Measurements from ENCODE around the gene ENAH. TPM values are rescaled to one million over a fixed set of nuclear protein-coding genes. Genes with fewer than 3 reads are reported as not detected.

The ENAH gene
- polyA plus RNA-seq, 1 of the 3 experiments (the other 2 are of a cell fraction): 48.9 TPM

GRCh38 chr1:225658041-225658440, 5.1 kb upstream of the ENAH start:
- DNase-seq: no peak
- WGBS (ENCODE audit: low lambda C conversion rate): 11% methylated on average over 2 of the region's 2 CpGs

GRCh38 chr1:225657462-225657989, 4.6 kb upstream of the ENAH start:
- peak overlapping the region; percentile 69 for H3K9ac ChIP-seq
- no peaks in the 10 kb centered on the region for H3K9me3 ChIP-seq
- ChIA-PET POLR2A (no interaction called here), CTCF (interaction anchor here (0.9 to 2.5 kb wide), 5 partner anchors 10 to 183 kb away, joined by 3 to 11 read pairs (median 4); partner anchors contain the start of gene SRP9)
- 48% methylated on average over 7 of the region's 7 CpGs for WGBS (ENCODE audit: low lambda C conversion rate)
- H3K27me3 ChIP-seq (ENCODE audit: insufficient read depth): no peaks in the 10 kb centered on the region
- H4K20me1 ChIP-seq (ENCODE audit: insufficient read depth): no peaks in the 10 kb centered on the region
- H2AFZ ChIP-seq (ENCODE audit: low read depth): peak overlapping the region; percentile 6; the same call in 1 of the 2 replicates
- H3F3A ChIP-seq (replicated peaks; ENCODE audit: insufficient read depth): peaks cover 50% of the 10 kb centered on the region
- H3K79me2 ChIP-seq (ENCODE audit: insufficient read depth): peaks cover 11% of the 10 kb centered on the region
- H3K4me1 ChIP-seq (ENCODE audit: control insufficient read depth in 1 of 2, insufficient read depth in 2 of 2, low read depth in 1 of 2, low read length in 1 of 2): peaks cover 2 to 44% of the 10 kb centered on the region in 2 experiments
- peak overlapping the region; percentile 65 to 95 for H3K27ac ChIP-seq (ENCODE audit: low read depth in 2 of 2, low read length in 1 of 2)
- peak overlapping the region in 1 of 2 experiments; percentile 20; a peak in 2 of 4 replicates for H3K4me3 ChIP-seq (ENCODE audit: low read depth in 2 of 2, low read length in 1 of 2)
- H3K4me2 ChIP-seq: peak overlapping the region; percentile 69
- H3K9me2 ChIP-seq: no peaks in the 10 kb centered on the region
- DNase-seq: no peak
- no peaks in the 10 kb centered on the region for H3K36me3 ChIP-seq (replicated peaks in 1 of 2; ENCODE audit: control insufficient read depth in 1 of 2, insufficient read depth in 2 of 2, low read length in 1 of 2)
- TF ChIP-seq PBX3 (IDR thresholded peaks at IDR 0.05) (peak; percentile 47; the same call in 1 of the 2 replicates), YY1 (IDR thresholded peaks at IDR 0.05; ENCODE audit: low read depth) (no peak), FOSL2 (IDR thresholded peaks at IDR 0.05; ENCODE audit: borderline replicate concordance, low read depth) (peak; percentile 65; the same call in 1 of the 2 replicates), TEAD4 (IDR thresholded peaks at IDR 0.05; ENCODE audit: borderline replicate concordance, insufficient read depth) (0 out of 2 replicates have a peak, but pooled peaks have one; percentile 41), NFIC (IDR thresholded peaks at IDR 0.05; ENCODE audit: borderline replicate concordance) (peak; percentile 57; the same call in 1 of the 2 replicates), EP300 (IDR thresholded peaks at IDR 0.05; ENCODE audit: borderline replicate concordance in 1 of 2, low read depth in 1 of 2, low read length in 1 of 2) (peak in 1 of 2 experiments; percentile 57; a peak in 1 of 4 replicates), JUND (IDR thresholded peaks at IDR 0.05) (peak; percentile 59), NRF1 (IDR thresholded peaks at IDR 0.05; ENCODE audit: low read depth, low read length) (no peak), FOXM1 (IDR thresholded peaks at IDR 0.05; ENCODE audit: low read depth) (no peak), TCF12 (IDR thresholded peaks at IDR 0.05) (peak; percentile 54; the same call in 1 of the 2 replicates)

More at GRCh38 chr1:225658041-225658440, 5.1 kb upstream of the ENAH start:
- H3K9me3 ChIP-seq: no peaks in the 10 kb centered on the region
- peaks cover 50% of the 10 kb centered on the region for H3F3A ChIP-seq (replicated peaks; ENCODE audit: insufficient read depth)
- no peaks in the 10 kb centered on the region for H3K9me2 ChIP-seq
- H3K9ac ChIP-seq: peak overlapping the region; percentile 69
- H3K4me3 ChIP-seq (ENCODE audit: low read depth in 2 of 2, low read length in 1 of 2): peak overlapping the region in 1 of 2 experiments; percentile 20; a peak in 2 of 4 replicates
- peaks cover 8% of the 10 kb centered on the region; the same call in 1 of the 2 replicates for H3K79me2 ChIP-seq (ENCODE audit: insufficient read depth)
- H3K4me2 ChIP-seq: peak overlapping the region; percentile 69
- ChIA-PET CTCF (interaction anchor here (0.9 to 2.5 kb wide), 4 partner anchors 10 to 183 kb away, joined by 3 to 11 read pairs (median 5); partner anchors contain the start of gene SRP9), POLR2A (no interaction called here)
- TF ChIP-seq ZBTB33 (IDR thresholded peaks at IDR 0.05; ENCODE audit: borderline replicate concordance, low read depth) (no peak), FOSL2 (IDR thresholded peaks at IDR 0.05; ENCODE audit: borderline replicate concordance, low read depth) (peak; percentile 29; the same call in 1 of the 2 replicates), PBX3 (IDR thresholded peaks at IDR 0.05) (peak; percentile 33; the same call in 1 of the 2 replicates), USF1 (IDR thresholded peaks at IDR 0.05; ENCODE audit: borderline replicate concordance, low read depth) (no peak), JUND (IDR thresholded peaks at IDR 0.05) (peak; percentile 36; the same call in 1 of the 2 replicates)
- peak overlapping the region; percentile 65 to 95; a peak in 3 of 4 replicates for H3K27ac ChIP-seq (ENCODE audit: low read depth in 2 of 2, low read length in 1 of 2)
- peak overlapping the region; percentile 6; the same call in 1 of the 2 replicates for H2AFZ ChIP-seq (ENCODE audit: low read depth)
- H4K20me1 ChIP-seq (ENCODE audit: insufficient read depth): no peaks in the 10 kb centered on the region
- H3K27me3 ChIP-seq (ENCODE audit: insufficient read depth): no peaks in the 10 kb centered on the region
- H3K36me3 ChIP-seq (replicated peaks in 1 of 2; ENCODE audit: control insufficient read depth in 1 of 2, insufficient read depth in 2 of 2, low read length in 1 of 2): no peaks in the 10 kb centered on the region
- H3K4me1 ChIP-seq (ENCODE audit: control insufficient read depth in 1 of 2, insufficient read depth in 2 of 2, low read depth in 1 of 2, low read length in 1 of 2): peaks cover 2 to 44% of the 10 kb centered on the region in 2 experiments
